H7 (cell line): ENCODE results near the gene TOM1. TPM values are rescaled to one million over a fixed set of nuclear protein-coding genes. Genes with fewer than 3 reads are reported as not detected.

Source experiments
- DNase-seq: peaks from one replicate; pipeline ENCODE4 v3.0.0; 2012
- H3K27me3 ChIP-seq: 2 replicates; pipeline ENCODE4 v1.6.0; 2011; ENCODE audit warnings: mild to moderate bottlenecking, low read length; ENCODE audit not compliant: control insufficient read depth, insufficient read depth
- H3K36me3 ChIP-seq: replicated peaks from 2 replicates; pipeline ENCODE4 v1.5.1; 2011; ENCODE audit warnings: low read length; ENCODE audit not compliant: control insufficient read depth, insufficient read depth
- H3K4me3 ChIP-seq: 2 replicates; pipeline ENCODE4 v1.5.1; 2011; ENCODE audit warnings: low read depth, mild to moderate bottlenecking, control low read depth, low read length, moderate library complexity; ENCODE audit not compliant: insufficient read depth
- total RNA-seq: library from RNA; depleted of rRNA; stranded (reverse); fragments of >200 nt; shearing (Covaris generic); gene quantifications from 2 replicates; pipeline ENCODE4 v1.2.3, GENCODE V29; 2014

TOM1 gene
- total RNA-seq, 1 experiment from 2014 or later = 28.1 TPM

DNA sequence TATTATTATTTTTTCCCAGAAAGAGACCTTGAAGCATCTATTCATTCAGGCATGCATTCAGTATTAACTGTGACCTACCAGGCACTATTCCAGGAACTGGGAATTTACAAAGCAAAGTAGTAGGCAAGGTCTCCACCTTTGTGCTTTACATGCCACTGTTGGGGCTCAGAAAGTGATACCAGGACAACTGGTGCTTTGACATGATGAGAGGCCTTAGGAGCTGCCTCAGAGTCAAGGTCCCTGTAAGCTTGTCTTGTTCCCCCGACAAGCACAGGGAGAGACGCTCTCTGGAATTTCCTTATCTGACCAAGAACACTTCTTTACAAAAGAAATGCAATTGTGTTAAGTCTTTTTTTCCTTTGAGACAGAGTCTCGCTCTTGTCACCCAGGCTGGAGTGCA, 78.9 kb downstream of the TOM1 start:
- no peak for DNase-seq
- Histone ChIP-seq H3K36me3 (no peaks in the 10 kb centered on the region), H3K4me3 (no peak overlapping the region), H3K27me3 (no peaks in the 10 kb centered on the region; the same call in 1 of the 2 replicates)

DNA sequence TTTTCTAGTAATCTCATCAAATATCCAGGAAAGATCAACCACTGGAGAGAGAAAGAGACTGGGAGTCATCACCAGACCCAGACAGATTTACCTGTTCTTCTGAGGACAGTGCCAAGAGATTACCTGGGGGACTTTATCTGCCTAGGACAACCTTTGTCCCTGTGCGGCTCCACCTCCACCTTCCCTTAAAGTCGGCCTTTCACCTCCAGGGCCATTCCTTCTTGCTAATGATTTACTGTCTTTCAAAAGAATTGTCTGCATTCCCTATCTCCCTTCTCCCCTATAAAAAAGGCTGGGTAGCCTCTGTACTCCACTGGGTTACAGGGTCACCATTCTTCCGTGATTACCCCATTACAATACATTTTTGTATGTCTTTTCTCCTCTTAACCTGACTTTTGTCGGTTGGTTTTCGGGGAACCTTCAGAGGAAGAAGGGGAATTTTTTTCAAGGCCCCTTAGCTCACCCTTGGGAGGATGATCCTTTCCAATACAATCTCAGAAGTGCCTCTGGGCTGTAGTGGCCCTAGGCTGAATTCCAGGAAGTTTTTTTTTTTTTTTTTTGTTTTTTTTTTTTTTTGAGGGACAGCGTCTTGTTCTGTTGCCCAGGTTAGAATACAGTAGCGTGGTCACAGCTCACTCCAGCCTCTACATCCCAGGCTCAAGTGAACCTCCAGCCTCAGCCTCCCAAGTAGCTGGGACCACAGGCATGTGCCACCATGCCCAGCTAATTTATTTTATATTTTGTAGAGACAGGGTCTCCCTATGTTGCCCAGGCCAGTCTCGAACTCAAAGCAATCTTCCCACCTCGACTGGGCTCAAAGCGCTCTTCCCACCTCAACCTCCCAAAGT, 79.7 kb downstream of the TOM1 start:
- no peaks in the 10 kb centered on the region for H3K36me3 ChIP-seq
- no peak overlapping the region for H3K4me3 ChIP-seq
- DNase-seq = no peak
- no peaks in the 10 kb centered on the region; the same call in 1 of the 2 replicates for H3K27me3 ChIP-seq

DNA sequence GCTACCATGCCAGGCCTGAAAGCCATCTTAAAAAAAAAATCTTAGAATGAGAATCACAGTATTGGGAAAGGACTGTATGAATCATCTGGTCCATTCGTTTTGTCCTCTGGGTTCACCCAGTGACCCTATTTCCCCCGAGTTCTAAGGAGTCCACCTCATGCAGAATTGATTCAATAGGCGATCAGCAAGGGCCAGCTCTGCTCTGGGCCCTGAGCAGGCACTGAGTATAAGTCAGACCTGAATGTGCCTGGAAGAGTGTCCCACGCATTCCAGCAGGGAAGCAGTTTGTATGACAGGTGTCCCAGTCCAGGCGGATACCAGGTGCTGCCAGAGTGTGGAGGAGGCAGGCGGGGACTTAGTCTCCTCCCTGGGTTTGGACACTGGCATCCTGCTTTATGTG, 80.3 kb downstream of the TOM1 start:
- no peak overlapping the region for H3K4me3 ChIP-seq

DNA sequence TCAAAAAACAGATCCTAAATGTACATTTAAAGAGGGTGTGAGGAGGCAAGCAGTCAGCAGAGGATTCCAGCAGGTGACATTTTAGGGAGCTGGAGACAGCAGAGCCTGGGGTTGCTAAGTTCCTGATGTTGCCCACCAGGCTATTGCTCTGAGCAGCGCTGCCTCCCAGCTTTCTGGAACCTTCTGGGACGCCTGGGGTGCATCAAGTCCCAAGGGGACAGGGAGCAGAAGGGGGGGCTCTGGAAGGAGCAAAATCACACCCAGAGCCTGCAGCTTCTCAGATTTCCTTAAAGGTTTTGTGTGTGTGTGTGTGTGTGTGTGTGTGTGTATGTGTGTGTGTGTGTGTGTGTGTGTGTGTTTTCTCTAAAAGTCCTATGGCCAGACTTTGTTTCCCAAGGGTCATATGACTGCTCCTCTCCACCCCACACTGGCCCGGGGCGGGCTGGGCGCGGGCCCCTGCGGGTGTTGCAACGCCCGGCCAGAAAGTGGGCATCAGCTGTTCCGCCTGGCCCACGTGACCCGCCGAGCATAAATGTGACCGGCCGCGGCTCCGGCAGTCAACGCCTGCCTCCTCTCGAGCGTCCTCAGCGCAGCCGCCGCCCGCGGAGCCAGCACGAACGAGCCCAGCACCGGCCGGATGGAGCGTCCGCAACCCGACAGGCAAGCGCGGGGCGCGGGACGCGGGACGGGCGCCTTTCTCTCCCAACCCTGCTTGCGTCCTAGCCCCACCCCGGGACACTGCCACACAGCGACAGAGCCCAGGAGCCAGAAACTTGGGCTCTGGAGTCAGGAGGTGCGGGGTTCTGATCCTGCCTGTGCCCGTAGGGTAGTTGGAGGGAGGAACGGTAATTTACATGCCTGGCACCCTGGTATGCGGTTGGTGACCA, 81.1 kb downstream of the TOM1 start, which contains the start of gene HMOX1:
Gene HMOX1, plus strand, starts transcription at position 560 of the 887 bp plus-strand sequence. Its CDS starts 78 bp downstream, at position 638.
- peak; percentile 91 for DNase-seq
- H3K27me3 ChIP-seq = no peaks in the 10 kb centered on the region; the same call in 1 of the 2 replicates
- peak within 1 kb of the TSS; percentile 54 for H3K4me3 ChIP-seq
- H3K36me3 ChIP-seq = no peaks in the 10 kb centered on the region

More for the DNA sequence above, 80.3 kb downstream of the TOM1 start:
- Histone ChIP-seq H3K36me3 (no peaks in the 10 kb centered on the region), H3K27me3 (no peaks in the 10 kb centered on the region; the same call in 1 of the 2 replicates)
- no peak for DNase-seq

DNA sequence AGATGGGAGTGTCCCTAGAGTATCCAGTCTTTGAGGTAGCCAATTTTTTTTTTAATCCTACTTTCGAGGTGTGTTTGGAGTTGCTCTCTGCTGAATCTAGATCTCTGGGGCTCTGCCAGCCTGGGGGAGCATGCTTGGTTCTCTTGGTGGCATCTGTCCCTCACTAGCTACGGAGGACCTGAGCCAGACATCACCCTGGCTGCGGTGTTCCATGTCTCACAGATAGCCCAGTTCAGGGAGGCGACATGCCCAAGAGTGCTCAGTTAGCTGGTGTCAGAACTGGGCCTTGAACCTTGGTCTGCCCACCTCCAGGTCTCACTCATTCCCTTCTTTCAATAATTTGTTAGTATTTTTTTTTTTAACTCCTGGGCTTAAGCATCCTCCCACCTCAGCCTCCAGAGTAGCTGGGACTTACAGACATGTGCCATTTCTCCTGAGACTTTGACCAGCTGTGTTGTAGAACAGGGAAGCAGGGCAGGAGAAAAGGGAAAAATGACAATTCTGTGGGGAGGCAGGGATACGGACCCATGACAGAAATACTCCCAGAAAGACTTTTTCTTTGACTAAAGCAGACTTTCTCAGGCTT, 81.8 kb downstream of the TOM1 start:
- Histone ChIP-seq H3K4me3 (peak overlapping the region; percentile 54), H3K36me3 (no peaks in the 10 kb centered on the region), H3K27me3 (no peaks in the 10 kb centered on the region; the same call in 1 of the 2 replicates)
- no peak for DNase-seq

DNA sequence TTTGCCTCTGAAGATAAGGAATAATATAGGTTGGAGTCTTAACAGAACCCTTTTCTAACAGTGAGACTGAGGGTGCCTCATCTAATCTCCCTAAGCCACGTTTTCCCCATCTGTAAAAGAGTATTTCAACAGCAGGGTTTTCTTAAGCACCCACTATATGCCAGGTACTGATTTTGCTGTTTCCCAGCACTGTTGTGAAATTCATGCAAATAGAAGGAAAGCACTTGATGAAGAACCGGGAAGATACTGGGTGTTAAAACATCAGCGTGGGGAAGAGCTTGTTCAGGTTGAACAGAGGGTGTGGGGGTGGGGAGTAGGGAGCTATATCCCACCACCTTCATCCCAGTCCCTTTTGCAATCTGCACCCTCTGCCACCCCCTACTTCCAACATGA, 84.0 kb downstream of the TOM1 start:
- H3K4me3 ChIP-seq = no peak overlapping the region
- H3K27me3 ChIP-seq = no peaks in the 10 kb centered on the region; the same call in 1 of the 2 replicates
- H3K36me3 ChIP-seq = peaks cover 2% of the 10 kb centered on the region
- no peak for DNase-seq

DNA sequence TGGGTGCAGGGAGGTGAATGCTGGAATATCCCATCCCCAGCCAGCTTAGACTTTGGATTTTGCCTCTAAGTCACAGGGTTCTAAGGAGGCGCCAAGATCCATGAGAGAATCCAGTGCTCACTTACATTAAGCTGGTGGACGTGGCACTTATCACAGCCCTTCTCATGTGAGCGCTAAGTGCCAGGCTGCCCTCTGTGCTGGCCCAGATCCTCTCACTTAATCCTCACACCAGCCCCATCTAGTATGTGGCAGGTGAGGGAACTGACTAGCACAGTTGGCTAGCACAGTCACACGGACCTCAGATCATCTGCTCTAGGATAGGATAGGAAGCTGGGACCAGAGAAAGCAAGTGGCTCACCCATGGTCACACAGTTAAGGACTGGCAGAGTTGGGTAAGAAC, 84.8 kb downstream of the TOM1 start:
- H3K27me3 ChIP-seq = no peaks in the 10 kb centered on the region; the same call in 1 of the 2 replicates
- H3K36me3 ChIP-seq = peaks cover 2% of the 10 kb centered on the region
- DNase-seq = no peak
- H3K4me3 ChIP-seq = no peak overlapping the region

DNA sequence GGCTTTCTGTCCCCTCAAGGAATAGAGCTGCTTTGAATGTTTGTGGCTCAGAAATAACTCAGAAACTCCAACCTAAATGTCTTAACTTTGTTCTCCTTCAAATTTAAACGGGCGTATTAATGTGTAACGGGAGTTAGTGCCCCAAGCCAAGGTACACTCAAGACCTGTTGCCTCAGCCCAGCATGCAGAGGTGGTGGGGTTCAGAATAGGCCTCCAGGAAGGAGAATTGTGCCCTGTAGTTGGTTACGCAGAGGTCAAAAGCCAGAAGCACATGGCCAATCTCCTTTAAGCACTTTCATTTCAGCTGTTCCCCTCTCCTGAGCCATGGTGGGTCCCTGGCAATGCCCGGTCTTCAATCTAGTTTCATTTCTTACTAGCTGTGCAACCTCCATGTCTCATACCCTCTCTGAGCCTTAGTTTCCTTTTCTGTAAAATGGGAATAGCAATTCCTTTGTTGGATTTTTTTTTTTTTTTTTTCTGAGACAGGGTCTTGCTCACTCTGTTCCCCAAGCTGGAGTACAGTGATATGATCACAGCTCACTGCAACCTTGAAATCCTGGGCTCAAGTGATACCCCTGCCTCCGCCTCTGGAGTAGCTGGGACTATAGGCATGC, 85.4 kb downstream of the TOM1 start:
- no peaks in the 10 kb centered on the region; the same call in 1 of the 2 replicates for H3K27me3 ChIP-seq
- no peak overlapping the region for H3K4me3 ChIP-seq
- peaks cover 2% of the 10 kb centered on the region for H3K36me3 ChIP-seq
- no peak for DNase-seq

DNA sequence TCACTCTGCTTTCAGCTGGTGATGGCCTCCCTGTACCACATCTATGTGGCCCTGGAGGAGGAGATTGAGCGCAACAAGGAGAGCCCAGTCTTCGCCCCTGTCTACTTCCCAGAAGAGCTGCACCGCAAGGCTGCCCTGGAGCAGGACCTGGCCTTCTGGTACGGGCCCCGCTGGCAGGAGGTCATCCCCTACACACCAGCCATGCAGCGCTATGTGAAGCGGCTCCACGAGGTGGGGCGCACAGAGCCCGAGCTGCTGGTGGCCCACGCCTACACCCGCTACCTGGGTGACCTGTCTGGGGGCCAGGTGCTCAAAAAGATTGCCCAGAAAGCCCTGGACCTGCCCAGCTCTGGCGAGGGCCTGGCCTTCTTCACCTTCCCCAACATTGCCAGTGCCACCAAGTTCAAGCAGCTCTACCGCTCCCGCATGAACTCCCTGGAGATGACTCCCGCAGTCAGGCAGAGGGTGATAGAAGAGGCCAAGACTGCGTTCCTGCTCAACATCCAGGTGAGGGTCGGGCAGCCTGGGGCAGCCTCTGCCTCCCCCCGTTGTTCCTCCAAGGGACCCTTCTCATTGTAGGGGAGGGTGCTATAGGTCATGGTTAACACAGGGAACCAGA, 87.1 kb downstream of the TOM1 start:
- peak; percentile 22 for DNase-seq
- no peaks in the 10 kb centered on the region for H3K27me3 ChIP-seq
- H3K36me3 ChIP-seq = peaks cover 2% of the 10 kb centered on the region
- H3K4me3 ChIP-seq = no peak overlapping the region

DNA sequence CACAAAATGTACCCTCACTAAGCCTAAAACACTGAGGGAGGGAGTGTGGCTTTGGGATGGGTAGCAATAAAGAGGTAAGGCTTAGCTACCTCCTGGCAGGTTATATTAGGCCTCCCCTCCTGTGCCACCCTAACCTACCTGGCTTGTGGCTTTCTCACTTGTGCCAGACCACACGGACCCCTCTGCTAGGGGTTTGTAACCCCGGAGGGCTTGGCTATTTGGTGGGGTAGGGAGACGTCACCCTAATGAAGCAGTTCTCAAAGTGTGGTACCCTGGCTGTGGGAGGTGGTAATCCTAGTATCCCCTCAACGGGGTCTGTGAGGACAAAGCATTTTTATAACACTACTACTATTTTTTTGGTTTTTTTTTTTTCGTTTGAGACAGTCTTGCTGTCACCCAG, 91.2 kb downstream of the TOM1 start:
- Histone ChIP-seq H3K4me3 (no peak overlapping the region), H3K36me3 (peaks cover 2% of the 10 kb centered on the region), H3K27me3 (no peaks in the 10 kb centered on the region)
- no peak for DNase-seq

DNA sequence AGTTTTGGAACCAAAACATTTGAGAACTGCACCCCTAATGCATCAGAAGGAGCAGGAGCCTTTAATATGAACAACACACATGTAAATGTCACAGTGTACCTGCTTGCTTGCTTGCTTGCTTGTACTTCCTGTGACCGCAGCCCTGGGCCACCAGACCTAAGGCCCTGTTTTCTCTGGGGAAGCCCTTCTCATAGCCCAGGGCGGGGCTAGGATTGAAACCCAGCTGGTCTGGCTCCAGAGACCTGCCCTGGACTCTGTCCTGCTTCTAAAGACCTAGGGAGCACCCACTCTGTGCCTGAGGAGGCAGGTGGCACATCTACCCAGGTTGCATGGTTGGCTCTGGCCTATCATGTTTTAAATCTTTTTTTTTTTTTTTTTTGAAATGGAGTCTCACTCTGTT, 92.7 kb downstream of the TOM1 start:
- Histone ChIP-seq H3K4me3 (no peak overlapping the region), H3K36me3 (no peaks in the 10 kb centered on the region; the same call in 1 of the 2 replicates)
- no peak for DNase-seq

DNA sequence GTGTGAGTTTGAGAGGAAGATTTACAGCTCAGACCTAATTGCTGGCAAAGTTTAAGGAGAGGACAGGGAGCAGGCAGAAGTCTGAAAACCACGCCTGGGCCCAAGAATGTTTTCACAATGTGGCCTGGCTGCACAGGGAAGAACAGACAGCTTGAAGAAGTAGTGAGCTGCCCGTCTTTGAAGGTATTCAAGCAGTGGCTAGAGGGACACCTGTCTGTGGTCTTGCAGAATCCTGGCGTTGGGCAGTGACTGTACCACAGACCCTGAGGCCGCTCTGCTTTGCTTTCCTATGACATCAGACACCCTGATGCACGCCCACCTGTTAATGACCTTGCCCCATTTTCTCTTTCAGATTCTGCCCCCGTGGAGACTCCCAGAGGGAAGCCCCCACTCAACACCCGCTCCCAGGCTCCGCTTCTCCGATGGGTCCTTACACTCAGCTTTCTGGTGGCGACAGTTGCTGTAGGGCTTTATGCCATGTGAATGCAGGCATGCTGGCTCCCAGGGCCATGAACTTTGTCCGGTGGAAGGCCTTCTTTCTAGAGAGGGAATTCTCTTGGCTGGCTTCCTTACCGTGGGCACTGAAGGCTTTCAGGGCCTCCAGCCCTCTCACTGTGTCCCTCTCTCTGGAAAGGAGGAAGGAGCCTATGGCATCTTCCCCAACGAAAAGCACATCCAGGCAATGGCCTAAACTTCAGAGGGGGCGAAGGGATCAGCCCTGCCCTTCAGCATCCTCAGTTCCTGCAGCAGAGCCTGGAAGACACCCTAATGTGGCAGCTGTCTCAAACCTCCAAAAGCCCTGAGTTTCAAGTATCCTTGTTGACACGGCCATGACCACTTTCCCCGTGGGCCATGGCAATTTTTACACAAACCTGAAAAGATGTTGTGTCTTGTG, 93.7 kb downstream of the TOM1 start:
- Histone ChIP-seq H3K27me3 (no peaks in the 10 kb centered on the region), H3K36me3 (no peaks in the 10 kb centered on the region; the same call in 1 of the 2 replicates), H3K4me3 (no peak overlapping the region)
- no peak for DNase-seq

More for the DNA sequence above, 92.7 kb downstream of the TOM1 start:
- no peaks in the 10 kb centered on the region for H3K27me3 ChIP-seq

DNA sequence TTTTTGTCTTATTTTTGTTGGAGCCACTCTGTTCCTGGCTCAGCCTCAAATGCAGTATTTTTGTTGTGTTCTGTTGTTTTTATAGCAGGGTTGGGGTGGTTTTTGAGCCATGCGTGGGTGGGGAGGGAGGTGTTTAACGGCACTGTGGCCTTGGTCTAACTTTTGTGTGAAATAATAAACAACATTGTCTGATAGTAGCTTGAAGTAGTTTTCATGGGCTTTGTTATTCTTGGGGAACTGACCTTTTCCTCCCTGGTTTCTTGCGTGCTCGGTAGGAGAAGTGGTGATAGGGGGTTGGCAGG, 94.3 kb downstream of the TOM1 start:
- H3K4me3 ChIP-seq = no peak overlapping the region
- H3K36me3 ChIP-seq = no peaks in the 10 kb centered on the region; the same call in 1 of the 2 replicates
- no peak for DNase-seq
- H3K27me3 ChIP-seq = no peaks in the 10 kb centered on the region
